ENCODE data around the gene C7orf57.

DNA sequence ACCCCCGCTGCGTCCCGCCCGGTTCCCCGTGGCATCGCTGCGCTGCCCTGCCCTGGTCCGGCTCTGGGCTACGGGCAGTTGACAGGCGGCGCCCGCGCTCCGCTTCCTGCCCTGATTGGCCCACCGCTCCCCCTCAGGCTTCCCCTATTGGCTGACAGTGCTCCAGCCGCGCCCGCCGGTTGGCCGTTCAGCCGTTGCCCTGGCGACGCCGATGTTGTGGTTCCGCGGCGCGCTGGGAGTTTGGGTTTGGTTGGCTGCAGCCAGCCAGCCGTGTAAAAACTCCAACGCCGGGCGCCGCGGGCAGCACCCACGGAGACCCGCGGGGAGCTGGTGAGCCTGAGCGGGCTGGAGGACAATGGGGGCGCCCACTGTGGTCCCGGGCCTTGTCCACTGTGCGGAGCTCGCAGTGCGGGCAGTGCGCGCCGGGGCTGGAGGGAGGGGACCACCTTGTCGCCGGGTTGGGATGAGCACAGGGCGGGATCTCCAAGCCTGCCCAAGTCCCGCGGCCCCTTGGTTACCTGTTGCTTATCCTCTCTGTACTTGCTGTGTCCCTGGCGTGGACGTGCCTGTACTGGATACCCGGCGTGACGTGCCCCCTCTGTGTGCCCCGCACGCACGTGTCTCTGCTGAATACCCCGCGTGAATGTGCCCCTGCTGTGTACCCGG, at the start of gene C7orf57:
- TF ChIP-seq, protein P1, sequence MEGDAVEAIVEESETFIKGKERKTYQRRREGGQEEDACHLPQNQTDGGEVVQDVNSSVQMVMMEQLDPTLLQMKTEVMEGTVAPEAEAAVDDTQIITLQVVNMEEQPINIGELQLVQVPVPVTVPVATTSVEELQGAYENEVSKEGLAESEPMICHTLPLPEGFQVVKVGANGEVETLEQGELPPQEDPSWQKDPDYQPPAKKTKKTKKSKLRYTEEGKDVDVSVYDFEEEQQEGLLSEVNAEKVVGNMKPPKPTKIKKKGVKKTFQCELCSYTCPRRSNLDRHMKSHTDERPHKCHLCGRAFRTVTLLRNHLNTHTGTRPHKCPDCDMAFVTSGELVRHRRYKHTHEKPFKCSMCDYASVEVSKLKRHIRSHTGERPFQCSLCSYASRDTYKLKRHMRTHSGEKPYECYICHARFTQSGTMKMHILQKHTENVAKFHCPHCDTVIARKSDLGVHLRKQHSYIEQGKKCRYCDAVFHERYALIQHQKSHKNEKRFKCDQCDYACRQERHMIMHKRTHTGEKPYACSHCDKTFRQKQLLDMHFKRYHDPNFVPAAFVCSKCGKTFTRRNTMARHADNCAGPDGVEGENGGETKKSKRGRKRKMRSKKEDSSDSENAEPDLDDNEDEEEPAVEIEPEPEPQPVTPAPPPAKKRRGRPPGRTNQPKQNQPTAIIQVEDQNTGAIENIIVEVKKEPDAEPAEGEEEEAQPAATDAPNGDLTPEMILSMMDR (IDR thresholded peaks at IDR 0.05), result no peak
- TF ChIP-seq POLR2A (IDR thresholded peaks at IDR 0.05), result no peak

All from lower leg skin (tissue), 3 donors.